Measurements from ENCODE around the gene ZNF217. TPM values are rescaled to one million over a fixed set of nuclear protein-coding genes. Genes with fewer than 3 reads are reported as not detected.
"Not testable (repeated sequence)": the region's sequence is repeated elsewhere in the genome, so short reads cannot be mapped to it uniquely, and the experiment has no call there.

The ZNF217 gene
- total RNA-seq, 1 experiment from 2014 or later = 42.9 TPM

- CTCF ChIA-PET = interaction anchor here (0.8 to 1.3 kb wide), 2 partner anchors 19 to 351 kb away, joined by 3 to 4 read pairs; no protein-coding TSS in a partner anchor
These were observed 28.4 kb downstream of the ZNF217 start for GRCh38 chr20:53565254-53565653.

DNA sequence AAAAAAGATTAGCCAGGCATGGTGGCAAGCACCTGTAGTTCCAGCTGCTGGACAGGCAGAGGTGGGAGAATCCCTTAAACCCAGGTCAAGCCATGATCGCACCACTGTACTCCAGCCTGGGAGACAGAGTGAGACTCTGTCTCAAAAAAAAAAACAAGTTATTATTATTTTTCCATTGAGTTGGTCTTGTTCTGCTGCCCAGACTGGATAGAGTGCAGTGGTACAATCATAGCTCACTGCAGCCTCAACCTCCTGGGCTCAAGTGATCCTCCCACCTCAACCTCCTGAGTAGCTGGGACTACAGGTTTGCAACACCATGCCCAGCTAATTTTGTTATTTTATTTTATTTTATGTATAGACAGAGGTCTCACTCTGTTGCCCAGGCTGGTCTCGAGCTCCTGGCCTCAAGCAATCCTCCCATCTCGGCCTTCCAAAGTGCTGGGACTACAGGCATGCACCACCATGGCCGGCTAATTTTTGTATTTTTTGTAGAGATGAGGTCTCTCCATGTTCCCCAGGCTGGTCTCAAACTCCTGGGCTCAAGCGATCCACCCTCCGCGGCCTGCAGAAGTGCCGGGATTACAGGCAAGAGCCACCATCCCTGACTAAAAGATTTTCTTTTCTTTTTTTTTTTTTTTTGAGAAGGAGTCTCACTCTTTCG lies 31.4 kb downstream of the ZNF217 start:
- DNase-seq (ENCODE audit: unreplicated experiment); H3K4me3 Mint-ChIP-seq (ENCODE audit: unreplicated experiment); intact Hi-C loops (cut with micrococcal nuclease); H3K27me3 Mint-ChIP-seq (ENCODE audit: insufficient read depth, unreplicated experiment); H3K27ac Mint-ChIP-seq (ENCODE audit: low read depth, unreplicated experiment); BruUV-seq (replicated peaks); H3K9me3 Mint-ChIP-seq (ENCODE audit: unreplicated experiment); H3K4me1 Mint-ChIP-seq (ENCODE audit: insufficient read depth, unreplicated experiment): not testable (repeated sequence)
- CTCF ChIA-PET = interaction anchor here (0.6 to 1.5 kb wide), 7 partner anchors 34 to 1300 kb away, joined by 3 to 5 read pairs (median 3); no protein-coding TSS in a partner anchor
- POLR2A ChIA-PET = interaction anchor here (0.7 kb wide), 1 partner anchor 1552 kb away, joined by 3 read pairs; no protein-coding TSS in a partner anchor
- H3K36me3 Mint-ChIP-seq (ENCODE audit: insufficient read depth, unreplicated experiment) = peaks cover 50% of the 10 kb centered on the region

More at GRCh38 chr20:53565254-53565653, 28.4 kb downstream of the ZNF217 start:
- POLR2A ChIA-PET = no interaction called here
- peaks cover 74% of the 10 kb centered on the region for H3K36me3 Mint-ChIP-seq (ENCODE audit: insufficient read depth, unreplicated experiment)
- H3K9me3 Mint-ChIP-seq (ENCODE audit: unreplicated experiment) = no peaks in the 10 kb centered on the region
- no peaks in the 10 kb centered on the region for H3K4me1 Mint-ChIP-seq (ENCODE audit: insufficient read depth, unreplicated experiment)
- intact Hi-C loops (cut with micrococcal nuclease) = no loop called here
- no TSS peak for BruUV-seq (replicated peaks)
- H3K27me3 Mint-ChIP-seq (ENCODE audit: insufficient read depth, unreplicated experiment) = no peaks in the 10 kb centered on the region
- DNase-seq (ENCODE audit: unreplicated experiment) = no peak
- no peak overlapping the region for H3K4me3 Mint-ChIP-seq (ENCODE audit: unreplicated experiment)
- TF ChIP-seq, protein P1, sequence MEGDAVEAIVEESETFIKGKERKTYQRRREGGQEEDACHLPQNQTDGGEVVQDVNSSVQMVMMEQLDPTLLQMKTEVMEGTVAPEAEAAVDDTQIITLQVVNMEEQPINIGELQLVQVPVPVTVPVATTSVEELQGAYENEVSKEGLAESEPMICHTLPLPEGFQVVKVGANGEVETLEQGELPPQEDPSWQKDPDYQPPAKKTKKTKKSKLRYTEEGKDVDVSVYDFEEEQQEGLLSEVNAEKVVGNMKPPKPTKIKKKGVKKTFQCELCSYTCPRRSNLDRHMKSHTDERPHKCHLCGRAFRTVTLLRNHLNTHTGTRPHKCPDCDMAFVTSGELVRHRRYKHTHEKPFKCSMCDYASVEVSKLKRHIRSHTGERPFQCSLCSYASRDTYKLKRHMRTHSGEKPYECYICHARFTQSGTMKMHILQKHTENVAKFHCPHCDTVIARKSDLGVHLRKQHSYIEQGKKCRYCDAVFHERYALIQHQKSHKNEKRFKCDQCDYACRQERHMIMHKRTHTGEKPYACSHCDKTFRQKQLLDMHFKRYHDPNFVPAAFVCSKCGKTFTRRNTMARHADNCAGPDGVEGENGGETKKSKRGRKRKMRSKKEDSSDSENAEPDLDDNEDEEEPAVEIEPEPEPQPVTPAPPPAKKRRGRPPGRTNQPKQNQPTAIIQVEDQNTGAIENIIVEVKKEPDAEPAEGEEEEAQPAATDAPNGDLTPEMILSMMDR (IDR thresholded peaks at IDR 0.05; ENCODE audit: unreplicated experiment) = no peak
- H3K27ac Mint-ChIP-seq (ENCODE audit: low read depth, unreplicated experiment) = no peak overlapping the region

- POLR2A ChIA-PET = no interaction called here
- intact Hi-C loops (cut with micrococcal nuclease) = no loop called here
- CTCF ChIA-PET = interaction anchor here (0.7 to 1.5 kb wide), 5 partner anchors 8 to 1299 kb away, joined by 3 to 6 read pairs (median 4); no protein-coding TSS in a partner anchor
- Mint-ChIP-seq H3K36me3 (ENCODE audit: insufficient read depth, unreplicated experiment) (peaks cover 43% of the 10 kb centered on the region), H3K27ac (ENCODE audit: low read depth, unreplicated experiment) (no peak overlapping the region), H3K4me3 (ENCODE audit: unreplicated experiment) (no peak overlapping the region), H3K9me3 (ENCODE audit: unreplicated experiment) (no peaks in the 10 kb centered on the region), H3K4me1 (ENCODE audit: insufficient read depth, unreplicated experiment) (no peaks in the 10 kb centered on the region), H3K27me3 (ENCODE audit: insufficient read depth, unreplicated experiment) (no peaks in the 10 kb centered on the region)
- DNase-seq (ENCODE audit: unreplicated experiment) = no peak
- TF ChIP-seq, protein P1 (IDR thresholded peaks at IDR 0.05; ENCODE audit: unreplicated experiment) = no peak
- no TSS peak for BruUV-seq (replicated peaks)
These were observed 32.1 kb downstream of the ZNF217 start for GRCh38 chr20:53561505-53561904.

DNA sequence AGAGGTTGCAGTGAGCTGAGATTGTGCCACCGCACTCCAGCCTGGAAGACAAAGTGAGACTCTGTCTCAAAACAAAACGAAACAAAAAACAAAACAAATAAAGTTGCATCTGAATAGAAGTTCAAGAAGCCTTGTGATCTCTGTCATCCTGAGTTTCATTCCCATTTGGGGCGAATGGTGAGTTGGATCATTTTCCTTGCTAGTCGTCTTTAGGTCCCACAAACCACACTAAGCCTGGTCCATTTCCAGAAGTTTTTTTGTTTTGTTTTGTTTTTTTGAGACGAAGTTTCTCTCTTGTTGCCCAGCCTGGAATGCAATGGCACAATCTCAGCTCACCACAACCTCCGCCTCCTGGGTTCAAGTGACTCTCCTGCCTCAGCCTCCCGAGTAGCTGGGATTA lies 33.8 kb downstream of the ZNF217 start:
- CTCF ChIA-PET = interaction anchor here (1.2 kb wide), 1 partner anchor 10 kb away, joined by 3 read pairs; no protein-coding TSS in a partner anchor
- no peaks in the 10 kb centered on the region for H3K9me3 Mint-ChIP-seq (ENCODE audit: unreplicated experiment)
- H3K4me1 Mint-ChIP-seq (ENCODE audit: insufficient read depth, unreplicated experiment) = no peaks in the 10 kb centered on the region
- POLR2A ChIA-PET = no interaction called here
- no peak overlapping the region for H3K4me3 Mint-ChIP-seq (ENCODE audit: unreplicated experiment)
- TF ChIP-seq, protein P1 (IDR thresholded peaks at IDR 0.05; ENCODE audit: unreplicated experiment) = no peak
- intact Hi-C loops (cut with micrococcal nuclease) = no loop called here
- H3K36me3 Mint-ChIP-seq (ENCODE audit: insufficient read depth, unreplicated experiment) = peaks cover 26% of the 10 kb centered on the region
- no TSS peak for BruUV-seq (replicated peaks)
- H3K27me3 Mint-ChIP-seq (ENCODE audit: insufficient read depth, unreplicated experiment) = no peaks in the 10 kb centered on the region
- no peak overlapping the region for H3K27ac Mint-ChIP-seq (ENCODE audit: low read depth, unreplicated experiment)
- no peak for DNase-seq (ENCODE audit: unreplicated experiment)
